Esophagus muscularis mucosa (tissue), 4 donors: ENCODE measurements around the gene SLCO3A1.

Source experiments
- EP300 ChIP-seq: sonication (generic); formaldehyde crosslinking; IDR thresholded peaks from one replicate; pipeline ENCODE4 v1.6.1; 2017; ENCODE audit warnings: antibody characterized with exemption
- POLR2A ChIP-seq: fragments of 450-650 bp; IDR thresholded peaks from one replicate; pipeline ENCODE4 v1.6.1; 2017; ENCODE audit warnings: antibody characterized with exemption, moderate library complexity, mild to moderate bottlenecking, low read depth
- POLR2AphosphoS5 ChIP-seq, 2 donors: sonication (generic); formaldehyde crosslinking; IDR thresholded peaks; one replicate each; pipeline ENCODE4 v1.6.1; 2017; ENCODE audit warnings: antibody characterized with exemption in 2 of 2
- TF ChIP-seq, protein P1 (sequence below), 3 experiments: fragments of 200-600 bp in 2 of 3; fragments of 450-650 bp in 1 of 3; sonication (generic) in 2 of 3; IDR thresholded peaks; one replicate each; pipeline ENCODE4 v1.5.1; 2017 to 2019; ENCODE audit warnings: antibody characterized with exemption in 3 of 3, mild to moderate bottlenecking in 2 of 3, moderate library complexity in 1 of 3

DNA sequence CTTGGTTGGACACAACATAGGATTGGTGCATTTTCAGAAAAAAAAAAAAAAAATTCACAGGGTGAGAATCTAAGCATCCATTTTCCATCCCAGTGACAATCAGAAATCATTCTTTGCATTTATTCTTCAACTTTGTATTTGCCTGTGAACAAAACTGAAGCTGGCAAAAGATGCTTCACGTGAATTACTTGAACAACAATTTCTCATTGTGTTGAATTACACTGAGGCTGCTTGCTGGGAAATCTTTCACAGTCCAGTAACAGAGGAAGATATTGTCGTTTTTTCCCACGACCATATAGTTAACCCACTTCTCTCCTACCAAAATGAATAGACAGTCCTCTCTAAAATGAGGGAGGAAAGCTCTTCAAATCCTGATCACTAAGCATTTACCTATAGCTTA is 4.3 kb upstream of the SLCO3A1 start:
- TF ChIP-seq, protein P1, sequence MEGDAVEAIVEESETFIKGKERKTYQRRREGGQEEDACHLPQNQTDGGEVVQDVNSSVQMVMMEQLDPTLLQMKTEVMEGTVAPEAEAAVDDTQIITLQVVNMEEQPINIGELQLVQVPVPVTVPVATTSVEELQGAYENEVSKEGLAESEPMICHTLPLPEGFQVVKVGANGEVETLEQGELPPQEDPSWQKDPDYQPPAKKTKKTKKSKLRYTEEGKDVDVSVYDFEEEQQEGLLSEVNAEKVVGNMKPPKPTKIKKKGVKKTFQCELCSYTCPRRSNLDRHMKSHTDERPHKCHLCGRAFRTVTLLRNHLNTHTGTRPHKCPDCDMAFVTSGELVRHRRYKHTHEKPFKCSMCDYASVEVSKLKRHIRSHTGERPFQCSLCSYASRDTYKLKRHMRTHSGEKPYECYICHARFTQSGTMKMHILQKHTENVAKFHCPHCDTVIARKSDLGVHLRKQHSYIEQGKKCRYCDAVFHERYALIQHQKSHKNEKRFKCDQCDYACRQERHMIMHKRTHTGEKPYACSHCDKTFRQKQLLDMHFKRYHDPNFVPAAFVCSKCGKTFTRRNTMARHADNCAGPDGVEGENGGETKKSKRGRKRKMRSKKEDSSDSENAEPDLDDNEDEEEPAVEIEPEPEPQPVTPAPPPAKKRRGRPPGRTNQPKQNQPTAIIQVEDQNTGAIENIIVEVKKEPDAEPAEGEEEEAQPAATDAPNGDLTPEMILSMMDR (IDR thresholded peaks at IDR 0.05): no peak
- TF ChIP-seq POLR2AphosphoS5 (IDR thresholded peaks at IDR 0.05) (no peak), POLR2A (no peak), EP300 (no peak)
